CD1c-positive myeloid dendritic cell (primary cell): ENCODE results near the gene UBE3B.

ENCODE experiments used
- DNase-seq: peaks from one replicate; pipeline ENCODE4 v3.0.0-alpha.2; 2016; ENCODE audit errors: extremely low spot score

Gene UBE3B

GRCh38 chr12:109571773-109572505 is 94.5 kb downstream of the UBE3B start:
- DNase-seq: no peak

GRCh38 chr12:109572506-109572845 is 95.0 kb downstream of the UBE3B start:
- no peak for DNase-seq

- DNase-seq: peak; percentile 99
Measured at GRCh38 chr12:109573029-109573913, 95.8 kb downstream of the UBE3B start, which contains the start of the genes MMAB and MVK. MMAB (minus strand) TSS chr12:109573504; CDS start chr12:109573480, 24 bp downstream. MVK (plus strand) TSS chr12:109573794; CDS start chr12:109574823, 1,029 bp downstream.

DNA sequence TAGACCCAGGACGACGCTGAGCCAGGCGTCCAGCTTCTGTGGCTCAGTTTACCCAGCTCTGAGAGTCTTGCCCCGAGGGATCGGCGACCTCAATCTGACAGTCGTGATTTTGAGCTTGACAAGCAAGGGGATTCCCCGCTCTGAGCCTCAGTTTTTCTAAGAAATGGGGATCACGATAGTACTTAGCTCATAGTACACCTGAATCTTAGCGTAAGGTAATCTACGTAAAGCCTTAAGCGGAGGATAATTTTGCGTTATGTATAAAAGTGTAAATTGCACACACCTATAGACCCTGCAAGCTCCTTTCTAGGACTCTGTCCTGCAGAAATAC is 96.4 kb downstream of the UBE3B start:
- DNase-seq: no peak

- no peak for DNase-seq
Measured at GRCh38 chr12:109575683-109576082, 98.2 kb downstream of the UBE3B start.

DNA sequence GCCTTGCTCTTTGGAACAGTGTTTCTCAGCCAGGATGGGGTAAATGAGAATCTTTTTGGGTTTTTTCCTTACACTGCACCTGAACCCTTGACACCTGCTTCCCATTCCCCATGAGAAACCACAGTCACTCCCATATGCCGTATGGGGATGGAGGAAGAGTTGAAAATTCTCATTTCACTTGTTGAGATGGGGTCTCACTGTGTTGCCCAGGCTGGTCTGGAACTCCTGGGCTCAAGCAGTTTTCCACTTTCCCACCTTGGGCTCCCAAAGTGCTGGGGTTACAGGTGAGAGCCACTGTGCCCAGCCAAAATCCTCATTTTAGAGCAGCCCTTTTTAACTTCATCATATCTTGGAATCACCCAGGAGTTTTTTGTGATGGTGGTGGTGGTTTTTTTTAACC is 99.9 kb downstream of the UBE3B start:
- DNase-seq: no peak

DNA sequence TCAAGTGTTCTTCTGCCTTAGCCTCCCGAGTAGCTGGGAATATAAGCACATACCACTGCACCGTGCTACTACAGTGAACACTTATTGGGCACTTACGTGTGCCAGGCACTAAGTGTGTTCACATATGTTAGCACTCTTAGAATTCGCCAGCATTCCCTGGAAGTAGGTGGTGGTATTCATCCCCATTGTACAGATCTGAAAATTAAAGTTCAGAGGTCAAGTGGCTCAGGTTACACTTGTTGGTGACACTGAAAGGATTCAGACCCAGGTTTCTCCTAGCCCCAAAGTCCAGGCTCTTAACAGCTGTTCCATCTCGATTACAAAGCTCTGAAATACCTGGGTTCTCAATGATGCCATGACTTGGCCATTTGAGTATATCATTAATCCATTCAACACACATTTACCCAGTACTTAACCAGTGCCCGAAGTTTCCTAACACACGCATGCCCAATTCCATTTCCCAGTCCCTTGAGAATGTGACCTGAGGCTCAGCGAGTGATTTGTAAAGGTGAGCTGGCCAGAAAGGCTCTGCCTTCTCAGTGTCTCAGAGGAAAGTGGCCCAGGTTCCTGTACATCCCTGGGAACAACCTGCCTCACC is 101.0 kb downstream of the UBE3B start:
- DNase-seq: no peak

GRCh38 chr12:109579639-109580038 is 102.2 kb downstream of the UBE3B start:
- no peak for DNase-seq

GRCh38 chr12:109580272-109580671 is 102.8 kb downstream of the UBE3B start:
- no peak for DNase-seq

- DNase-seq: no peak
Measured at GRCh38 chr12:109580684-109581333, 103.4 kb downstream of the UBE3B start.

DNA sequence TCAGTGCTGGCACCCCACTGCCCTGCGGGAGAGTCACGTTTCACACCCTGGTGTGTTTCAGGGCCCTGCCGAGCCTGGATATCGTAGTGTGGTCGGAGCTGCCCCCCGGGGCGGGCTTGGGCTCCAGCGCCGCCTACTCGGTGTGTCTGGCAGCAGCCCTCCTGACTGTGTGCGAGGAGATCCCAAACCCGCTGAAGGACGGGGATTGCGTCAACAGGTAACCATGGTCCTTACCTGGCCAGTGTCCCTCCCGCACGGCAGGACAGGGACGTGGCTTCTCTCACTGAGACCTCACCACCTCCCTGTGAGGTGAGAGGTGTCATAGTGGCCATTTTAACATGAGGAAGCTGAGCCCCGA is 103.9 kb downstream of the UBE3B start:
- no peak for DNase-seq

- no peak for DNase-seq
Measured at GRCh38 chr12:109581856-109582255, 104.4 kb downstream of the UBE3B start.

GRCh38 chr12:109582636-109583035 is 105.2 kb downstream of the UBE3B start:
- no peak for DNase-seq

GRCh38 chr12:109583733-109584132 is 106.3 kb downstream of the UBE3B start:
- no peak for DNase-seq
